Cortex of kidney (tissue), 1 donor: Measurements from ENCODE around the gene SHD.
"Not testable (repeated sequence)": the region's sequence is repeated elsewhere in the genome, so short reads cannot be mapped to it uniquely, and the experiment has no call there.

ENCODE experiments used
- DNase-seq: peaks from one replicate; lab custom pipeline; 2025; lab: John Stamatoyannopoulos, UW

SHD gene, protein sequence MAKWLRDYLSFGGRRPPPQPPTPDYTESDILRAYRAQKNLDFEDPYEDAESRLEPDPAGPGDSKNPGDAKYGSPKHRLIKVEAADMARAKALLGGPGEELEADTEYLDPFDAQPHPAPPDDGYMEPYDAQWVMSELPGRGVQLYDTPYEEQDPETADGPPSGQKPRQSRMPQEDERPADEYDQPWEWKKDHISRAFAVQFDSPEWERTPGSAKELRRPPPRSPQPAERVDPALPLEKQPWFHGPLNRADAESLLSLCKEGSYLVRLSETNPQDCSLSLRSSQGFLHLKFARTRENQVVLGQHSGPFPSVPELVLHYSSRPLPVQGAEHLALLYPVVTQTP

GRCh38 chr19:4278419-4279266, at the start of gene SHD:
SHD (plus strand) TSS chr19:4279266; CDS start chr19:4280064, 798 bp downstream.
- DNase-seq: no peak

GRCh38 chr19:4230237-4230636, 48.8 kb upstream of the SHD start:
- DNase-seq: not testable (repeated sequence)

GRCh38 chr19:4231521-4231920, 47.5 kb upstream of the SHD start:
- DNase-seq: not testable (repeated sequence)

DNA sequence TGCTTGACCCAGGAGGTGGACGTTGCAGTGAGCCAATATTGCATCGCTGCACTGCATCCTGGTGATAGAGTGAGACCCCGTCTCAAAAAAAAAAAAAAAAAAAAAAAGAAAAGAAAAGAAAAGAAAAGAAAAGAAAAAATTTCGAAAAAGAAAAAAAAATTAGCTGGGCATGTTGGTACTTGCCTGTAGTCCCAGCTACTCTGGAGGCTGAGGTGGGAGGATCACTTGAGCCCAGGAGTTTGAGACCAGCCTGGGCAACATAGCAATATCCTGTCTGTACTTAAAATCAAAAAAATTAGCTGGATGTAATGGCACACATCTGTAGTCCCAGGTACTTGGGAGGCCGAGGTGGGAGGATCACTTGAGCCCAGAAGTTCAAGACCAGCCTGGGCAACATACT, 46.9 kb upstream of the SHD start:
- DNase-seq: not testable (repeated sequence)

GRCh38 chr19:4232614-4233281, 46.3 kb upstream of the SHD start:
- no peak for DNase-seq

DNA sequence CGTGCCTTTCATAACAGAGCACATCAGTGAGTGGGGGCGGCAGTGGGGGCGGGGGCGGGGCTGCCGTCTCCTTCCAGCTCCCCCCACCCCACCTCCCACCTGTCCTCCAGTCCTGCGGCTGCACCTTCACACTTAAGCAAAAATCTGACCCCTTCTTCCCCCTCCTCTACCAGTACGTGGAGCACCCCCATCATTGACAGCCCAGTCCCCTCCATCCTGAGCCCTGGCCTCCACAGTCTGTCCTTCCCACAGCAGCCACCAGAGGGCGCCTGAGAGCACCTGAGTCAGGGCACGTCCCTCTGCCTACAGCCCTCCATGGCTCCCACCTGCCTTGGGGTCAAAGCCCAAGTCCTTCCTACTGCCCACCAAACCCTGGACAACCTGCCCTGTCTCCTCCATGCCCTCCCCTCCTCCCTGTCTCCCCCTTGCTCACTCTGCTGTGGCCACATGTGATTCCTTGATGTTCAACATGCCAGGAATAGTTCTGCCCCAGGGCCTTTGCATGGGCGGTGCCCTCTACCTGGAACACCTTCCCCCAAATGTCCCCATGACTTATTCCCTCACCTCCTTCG, 45.7 kb upstream of the SHD start:
- no peak for DNase-seq

DNA sequence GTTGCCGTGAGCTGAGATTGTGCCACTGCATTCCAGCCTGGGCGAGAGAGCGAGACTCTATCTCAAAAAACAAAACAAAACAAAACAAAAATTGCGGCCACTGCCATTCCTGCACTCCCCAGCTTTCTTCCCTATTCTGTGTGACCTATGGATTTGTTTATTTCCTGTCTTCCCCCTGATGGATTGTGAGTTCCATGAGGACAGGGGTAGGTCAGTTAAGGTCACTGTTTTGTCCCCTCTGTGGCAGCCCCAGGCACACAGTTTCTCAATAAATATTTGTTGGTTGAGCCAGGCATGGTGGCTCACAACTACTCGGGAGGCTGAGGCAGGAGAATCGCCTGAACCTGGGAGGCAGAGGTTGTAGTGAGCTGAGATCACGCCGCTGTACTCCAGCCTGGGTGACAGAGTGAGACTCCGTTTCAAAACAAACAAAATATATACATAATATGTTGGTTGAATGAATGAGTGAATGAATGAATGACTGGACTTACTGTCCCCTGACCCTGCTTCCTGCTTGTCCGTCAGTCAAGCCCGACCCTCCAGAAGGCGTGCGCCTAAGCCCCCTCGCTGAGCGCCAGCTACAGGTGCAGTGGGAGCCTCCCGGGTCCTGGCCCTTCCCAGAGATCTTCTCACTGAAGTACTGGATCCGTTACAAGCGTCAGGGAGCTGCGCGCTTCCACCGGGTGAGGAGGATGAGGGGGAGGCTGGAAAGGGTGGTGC, 44.8 kb upstream of the SHD start:
- DNase-seq: no peak

DNA sequence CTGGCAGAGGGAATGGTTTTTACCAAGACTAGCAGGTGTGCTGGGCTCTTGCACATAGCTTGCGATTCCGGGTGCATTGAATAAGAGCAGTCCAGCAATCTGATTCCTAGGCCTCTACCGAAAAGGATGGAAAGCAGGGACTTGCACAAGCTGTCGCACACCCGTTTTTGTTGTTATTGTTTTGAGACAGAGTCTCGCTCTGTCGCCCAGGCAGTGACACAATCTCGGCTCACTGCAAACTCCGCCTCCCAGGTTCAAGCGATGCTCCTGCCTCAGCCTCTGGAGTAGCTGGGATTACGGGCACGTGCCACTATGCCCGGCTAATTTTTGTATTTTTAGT, 44.2 kb upstream of the SHD start:
- no peak for DNase-seq

GRCh38 chr19:4237510-4237909, 41.6 kb upstream of the SHD start:
- not testable (repeated sequence) for DNase-seq

DNA sequence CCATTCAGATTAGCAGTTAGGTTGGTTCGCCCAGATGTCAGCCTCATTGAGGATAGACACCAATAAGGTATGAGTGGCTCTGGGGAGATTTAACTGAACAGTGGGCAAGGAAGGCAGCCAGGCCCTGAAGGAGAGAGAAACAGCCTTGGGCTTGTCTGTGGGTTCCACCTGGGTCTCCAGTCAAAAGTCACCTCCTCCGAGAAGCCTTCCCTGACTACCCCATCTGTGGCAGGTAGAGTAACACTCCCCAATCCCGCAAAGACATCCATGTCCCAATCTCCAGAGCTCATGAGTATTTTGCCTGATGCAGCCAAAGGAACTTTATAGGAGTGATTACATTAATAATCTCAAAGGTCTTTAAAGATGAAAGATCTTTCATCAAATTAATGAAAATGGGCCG, 40.2 kb upstream of the SHD start:
- no peak for DNase-seq

- DNase-seq: no peak
Measured at GRCh38 chr19:4241824-4242430, 37.1 kb upstream of the SHD start.

- DNase-seq: not testable (repeated sequence)
Measured at GRCh38 chr19:4245938-4246337, 33.1 kb upstream of the SHD start.

DNA sequence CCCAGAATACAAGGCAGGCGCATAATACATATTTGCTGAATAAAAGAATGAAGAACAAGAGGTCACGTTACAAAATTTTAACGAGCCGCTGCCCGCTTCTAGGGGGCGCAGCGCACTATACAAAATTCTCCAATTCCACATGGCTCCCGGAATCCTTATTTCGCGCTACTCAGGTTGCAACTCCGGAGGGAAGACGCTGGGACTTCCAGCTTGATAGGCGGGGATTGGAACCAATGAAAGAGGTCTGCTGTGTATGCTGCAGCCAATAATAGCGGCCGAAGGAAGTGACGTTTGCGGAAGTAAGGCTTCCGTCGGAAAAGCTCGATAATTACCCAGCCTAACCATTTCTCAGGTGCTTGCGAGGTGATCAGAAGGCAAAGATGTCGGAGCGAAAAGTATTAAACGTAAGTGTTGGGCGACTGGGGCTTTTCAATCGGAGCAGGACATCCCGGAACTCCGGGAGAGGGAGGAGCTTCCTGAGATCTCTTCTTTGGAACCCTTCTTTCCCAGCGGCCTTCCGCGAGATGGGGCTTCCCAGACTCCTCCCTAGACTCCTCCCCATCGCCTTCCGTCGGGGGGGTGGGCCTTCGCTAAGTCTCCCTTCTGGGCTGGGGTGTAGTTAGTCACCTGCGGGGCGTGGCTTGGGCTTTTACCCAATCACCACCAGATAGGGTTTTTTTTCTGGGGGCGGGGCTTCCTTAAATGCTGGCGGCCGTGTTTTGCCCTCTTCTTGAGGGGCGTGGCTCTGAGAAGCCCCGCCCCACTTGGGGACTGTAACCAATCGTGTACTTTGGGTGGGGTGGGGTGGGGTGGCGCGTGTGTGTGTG, 32.1 kb upstream of the SHD start, which contains the start of gene YJU2:
YJU2 (plus strand) TSS at position 314 of the 827 bp plus-strand sequence; CDS start at position 381, 67 bp downstream.
- DNase-seq: no peak

DNA sequence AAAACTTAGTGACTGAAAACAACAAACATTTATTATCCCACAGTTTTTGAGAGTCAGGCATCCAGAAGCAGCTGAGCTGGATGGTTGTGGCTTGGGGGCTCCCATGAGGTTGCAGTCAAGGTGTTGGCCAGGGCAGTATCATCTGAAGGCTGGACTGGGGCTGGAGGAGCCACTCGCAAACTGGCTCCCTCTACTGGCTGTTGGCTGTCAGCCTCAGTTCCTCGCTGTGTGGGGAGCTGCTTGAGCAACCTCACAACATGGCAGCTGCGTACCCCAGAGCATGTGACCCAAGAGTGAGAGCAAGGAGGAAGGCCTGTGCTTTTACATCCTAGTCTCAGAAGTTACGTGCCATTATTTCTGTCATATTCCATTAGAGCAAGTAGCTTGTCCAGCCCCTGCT, 22.5 kb upstream of the SHD start:
- no peak for DNase-seq

DNA sequence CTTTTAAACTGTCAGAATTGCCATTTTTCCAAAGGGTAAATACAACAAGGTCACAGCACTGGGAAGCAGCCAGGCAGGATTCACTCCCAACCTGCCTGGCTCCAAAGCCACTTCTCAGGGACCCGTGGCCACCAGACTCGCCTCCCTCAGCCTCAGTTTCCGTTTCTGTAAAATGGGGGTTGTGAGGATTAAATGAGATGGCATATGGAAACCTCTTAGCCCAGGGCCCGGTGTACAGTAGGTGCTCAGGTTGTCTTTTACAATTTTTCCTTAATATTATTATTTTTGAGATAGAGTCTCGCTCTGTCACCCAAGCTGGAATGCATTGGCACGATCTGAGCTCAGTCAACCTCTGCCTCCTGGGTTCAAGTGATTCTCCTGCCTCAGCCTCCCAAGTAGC, 22.0 kb upstream of the SHD start:
- no peak for DNase-seq

DNA sequence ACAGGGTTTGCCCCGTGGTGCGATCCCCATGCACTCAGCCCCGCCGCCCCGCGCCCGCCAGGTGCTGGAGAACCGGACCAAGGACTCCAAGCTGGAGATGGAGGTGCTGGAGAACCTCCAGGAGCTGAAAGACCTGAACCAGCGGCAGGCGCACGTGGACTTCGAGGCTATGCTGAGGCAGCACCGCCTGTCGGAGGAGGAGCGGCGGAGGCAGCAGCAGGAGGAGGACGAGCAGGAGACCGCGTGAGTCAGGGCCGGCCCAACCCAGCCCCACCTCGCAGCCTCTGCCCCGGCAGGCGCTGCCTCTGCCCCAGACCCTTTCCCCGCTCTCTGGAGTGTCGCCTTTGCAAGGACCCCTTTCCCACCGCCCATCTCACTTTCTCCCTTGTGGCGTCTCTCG, 20.9 kb upstream of the SHD start:
- DNase-seq: no peak

- no peak for DNase-seq
Measured at GRCh38 chr19:4260613-4261191, 18.4 kb upstream of the SHD start.

- no peak for DNase-seq
Measured at GRCh38 chr19:4264812-4265211, 14.3 kb upstream of the SHD start.

DNA sequence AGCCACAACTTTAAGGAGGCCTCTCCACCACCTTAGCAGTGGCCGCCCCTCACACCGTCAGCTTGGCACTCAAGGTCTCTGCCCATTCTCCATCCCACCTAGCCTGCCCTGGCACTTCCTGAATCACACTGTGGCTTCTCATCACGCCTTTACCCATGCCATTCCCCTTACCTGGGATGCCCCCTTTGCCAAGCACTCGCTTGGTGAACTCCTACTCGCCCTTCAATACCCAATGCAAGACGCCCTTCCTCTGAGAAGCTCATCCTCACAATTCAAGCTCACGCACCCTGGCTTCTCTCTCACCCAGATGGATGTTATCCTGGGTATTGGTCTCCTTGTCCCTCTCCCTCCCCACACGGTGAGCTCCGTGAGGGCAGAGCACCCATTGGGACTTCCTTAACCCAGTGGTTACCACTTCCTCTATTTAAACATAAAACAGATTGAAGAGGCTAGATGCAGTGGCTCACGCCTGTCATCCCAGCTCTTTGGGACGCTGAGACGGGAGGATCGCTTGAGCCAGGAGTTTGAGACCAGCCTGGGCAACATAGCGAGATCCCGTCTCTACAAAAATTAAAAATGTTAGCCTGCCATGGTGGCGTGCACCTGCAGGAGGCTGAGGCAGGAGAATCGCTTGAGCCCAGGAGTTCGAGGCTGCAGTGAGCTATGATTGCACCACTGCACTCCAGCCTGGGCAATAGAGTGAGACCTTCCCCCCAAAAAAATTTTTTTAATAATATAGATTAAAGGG, 12.6 kb upstream of the SHD start:
- DNase-seq: no peak
